GM23248 (cell line): ENCODE data around the gene ERG.

Experiments
- EZH2 ChIP-seq: fragments of 200-600 bp; sonication (generic); IDR thresholded peaks from 2 replicates; pipeline ENCODE4 v1.6.1; 2018; ENCODE audit warnings: antibody characterized with exemption, mild to moderate bottlenecking; ENCODE audit not compliant: insufficient read depth, poor library complexity, severe bottlenecking
- EZH2phosphoT487 ChIP-seq: fragments of 200-600 bp; sonication (generic); IDR thresholded peaks from 2 replicates; pipeline ENCODE4 v1.6.1; 2018; ENCODE audit warnings: antibody characterized with exemption, moderate library complexity, mild to moderate bottlenecking, low read depth; ENCODE audit not compliant: insufficient read depth

DNA sequence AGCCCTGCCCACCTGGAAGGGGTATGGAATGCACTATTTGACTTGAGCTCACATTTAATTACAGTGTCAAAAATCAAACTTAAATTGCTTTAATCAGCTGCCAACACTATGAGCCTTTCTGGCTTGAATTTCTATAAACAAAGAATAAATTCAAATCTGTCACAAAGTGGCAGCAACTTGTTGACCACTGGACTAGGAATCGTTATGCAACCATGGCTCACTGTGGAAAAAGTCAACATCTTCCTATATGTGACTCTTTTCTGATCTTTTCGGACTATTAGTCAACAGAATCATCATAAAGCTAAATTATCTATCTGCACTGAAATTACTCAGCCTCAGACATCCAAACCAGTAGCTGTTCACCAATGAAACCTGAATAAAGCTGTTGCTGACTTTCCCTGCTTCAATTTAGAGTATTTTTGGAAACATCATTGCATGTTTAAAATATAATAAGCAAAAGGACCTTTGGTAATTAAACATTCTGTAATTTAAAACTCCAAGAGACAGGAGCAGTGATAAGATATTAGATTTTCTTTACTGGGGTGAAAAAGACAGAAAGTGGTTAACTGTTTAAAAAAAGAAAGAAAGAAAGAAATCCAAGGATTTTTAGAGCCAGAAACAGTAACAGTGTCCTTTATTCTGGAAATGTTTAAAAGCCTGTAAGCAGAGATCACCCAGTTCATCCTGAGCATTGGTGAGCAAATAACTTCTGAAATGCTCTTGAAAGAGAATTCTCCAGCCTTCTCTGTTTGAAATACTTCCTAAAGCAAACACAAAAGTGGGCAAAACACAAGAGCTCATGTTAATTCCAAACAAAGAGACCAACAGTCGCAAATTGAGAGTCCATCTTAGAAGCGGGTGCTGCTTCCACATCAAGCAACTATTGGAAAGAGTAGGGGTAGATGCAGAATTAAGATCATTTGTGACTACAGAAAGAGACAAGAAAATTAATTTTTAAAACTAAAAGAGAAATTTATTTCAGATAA is 26.2 kb upstream of the ERG start:
- TF ChIP-seq EZH2, result no peak
- no peak for TF ChIP-seq EZH2phosphoT487
